Body of pancreas (tissue), 4 donors: ENCODE measurements around the gene PPP4R1. TPM values are rescaled to one million over a fixed set of nuclear protein-coding genes. Genes with fewer than 3 reads are reported as not detected.

Experiments
- ATAC-seq: fragments of 150-250 bp; one replicate; pipeline ENCODE4 v1.9.1; 2016
- DNase-seq, 4 donors: peaks; one replicate each; pipeline ENCODE4 v3.0.0-alpha.2; 2019
- H3K27ac ChIP-seq, 4 donors: fragments of 200-600 bp; sonication (generic); 1 replicate in 3 of 4; 2 replicates in 1 of 4; pipeline versions ENCODE4 v1.5.1 to v1.6.1; 2016 to 2019; ENCODE audit warnings: mild to moderate bottlenecking in 1 of 4, mixed read lengths in 1 of 4, moderate library complexity in 1 of 4
- H3K27me3 ChIP-seq, 2 donors: fragments of 200-600 bp; sonication (generic); one replicate each; pipeline ENCODE4 v1.6.0; 2016; ENCODE audit warnings: mild to moderate bottlenecking in 1 of 2
- H3K36me3 ChIP-seq, 2 donors: fragments of 200-600 bp; sonication (generic); replicated peaks in 1 of 2; 2 replicates each; pipeline ENCODE4 v1.5.1; 2016; ENCODE audit warnings: low read depth in 2 of 2; ENCODE audit not compliant: insufficient read depth in 1 of 2
- H3K4me1 ChIP-seq: fragments of 200-600 bp; sonication (generic); one replicate; pipeline ENCODE4 v1.6.0; 2016
- H3K4me3 ChIP-seq, 2 donors: fragments of 200-600 bp; sonication (generic); 1 replicate in 1 of 2; 2 replicates in 1 of 2; pipeline ENCODE4 v1.5.1; 2016 to 2019
- H3K9me3 ChIP-seq, 3 donors: fragments of 200-600 bp; sonication (generic); 1 replicate in 2 of 3; 2 replicates in 1 of 3; pipeline ENCODE4 v1.5.1; 2016
- POLR2A ChIP-seq, 3 donors: fragments of 450-650 bp; IDR thresholded peaks; one replicate each; pipeline ENCODE4 v1.6.1; 2016; ENCODE audit warnings: antibody characterized with exemption in 3 of 3, mild to moderate bottlenecking in 2 of 3
- WGBS, 2 donors: methylation state at CpG; one replicate each; pipeline ENCODE4 v1.1.5; 2017; 5-methylcytosine and 5-hydroxymethylcytosine counted together
- intact Hi-C: fragments of 100-400 bp; cut with DNase I; formaldehyde crosslinking; loops from one replicate; pipeline ENCODE4 v1.15.1; 2023
- total RNA-seq, 2 donors: library from RNA; depleted of rRNA; stranded (reverse); fragments of >200 nt; gene quantifications; one replicate each; pipeline ENCODE4 v1.1.0, GENCODE V29; 2016
- TF ChIP-seq, protein P1 (sequence below), 7 experiments: fragments of 450-650 bp in 4 of 7; fragments of 200-600 bp in 3 of 7; sonication (generic) in 3 of 7; IDR thresholded peaks; one replicate each; pipeline ENCODE4 v1.5.1; 2016 to 2019; ENCODE audit warnings: antibody characterized with exemption in 7 of 7

Gene PPP4R1
- total RNA-seq, 2 donors from 2014 or later, result 46.4 to 73.5 TPM

DNA sequence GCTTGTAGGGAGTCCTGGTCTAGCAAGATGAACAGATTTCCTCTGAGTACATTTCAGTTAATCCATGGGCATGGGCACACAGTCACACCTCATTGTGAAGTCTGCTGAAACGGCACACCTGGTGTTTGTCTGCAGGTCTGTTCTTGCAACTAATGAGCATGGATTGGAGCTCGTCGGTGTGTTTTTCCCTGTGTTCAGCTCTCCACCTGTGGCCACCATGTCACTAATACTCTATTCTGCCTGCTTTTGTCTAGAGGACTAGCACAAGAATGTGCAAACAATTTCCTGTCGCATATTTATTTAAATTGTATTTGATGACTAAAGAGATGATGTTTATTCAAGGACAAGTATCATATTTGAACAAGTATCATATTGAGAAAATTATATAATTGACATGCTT is 24.5 kb upstream of the PPP4R1 start:
- Histone ChIP-seq H3K4me1 (no peaks in the 10 kb centered on the region), H3K27ac (no peak overlapping the region), H3K4me3 (no peak overlapping the region), H3K9me3 (no peaks in the 10 kb centered on the region), H3K36me3 (no peaks in the 10 kb centered on the region), H3K27me3 (no peaks in the 10 kb centered on the region)
- 39 to 52% methylated on average over 4 of the region's 4 CpGs for WGBS, 2 donors
- TF ChIP-seq, protein P1, sequence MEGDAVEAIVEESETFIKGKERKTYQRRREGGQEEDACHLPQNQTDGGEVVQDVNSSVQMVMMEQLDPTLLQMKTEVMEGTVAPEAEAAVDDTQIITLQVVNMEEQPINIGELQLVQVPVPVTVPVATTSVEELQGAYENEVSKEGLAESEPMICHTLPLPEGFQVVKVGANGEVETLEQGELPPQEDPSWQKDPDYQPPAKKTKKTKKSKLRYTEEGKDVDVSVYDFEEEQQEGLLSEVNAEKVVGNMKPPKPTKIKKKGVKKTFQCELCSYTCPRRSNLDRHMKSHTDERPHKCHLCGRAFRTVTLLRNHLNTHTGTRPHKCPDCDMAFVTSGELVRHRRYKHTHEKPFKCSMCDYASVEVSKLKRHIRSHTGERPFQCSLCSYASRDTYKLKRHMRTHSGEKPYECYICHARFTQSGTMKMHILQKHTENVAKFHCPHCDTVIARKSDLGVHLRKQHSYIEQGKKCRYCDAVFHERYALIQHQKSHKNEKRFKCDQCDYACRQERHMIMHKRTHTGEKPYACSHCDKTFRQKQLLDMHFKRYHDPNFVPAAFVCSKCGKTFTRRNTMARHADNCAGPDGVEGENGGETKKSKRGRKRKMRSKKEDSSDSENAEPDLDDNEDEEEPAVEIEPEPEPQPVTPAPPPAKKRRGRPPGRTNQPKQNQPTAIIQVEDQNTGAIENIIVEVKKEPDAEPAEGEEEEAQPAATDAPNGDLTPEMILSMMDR (IDR thresholded peaks at IDR 0.05), result no peak
- no peak for TF ChIP-seq POLR2A (IDR thresholded peaks at IDR 0.05)
- intact Hi-C loops, result no loop called here
- DNase-seq (no peak), ATAC-seq (no peak)

DNA sequence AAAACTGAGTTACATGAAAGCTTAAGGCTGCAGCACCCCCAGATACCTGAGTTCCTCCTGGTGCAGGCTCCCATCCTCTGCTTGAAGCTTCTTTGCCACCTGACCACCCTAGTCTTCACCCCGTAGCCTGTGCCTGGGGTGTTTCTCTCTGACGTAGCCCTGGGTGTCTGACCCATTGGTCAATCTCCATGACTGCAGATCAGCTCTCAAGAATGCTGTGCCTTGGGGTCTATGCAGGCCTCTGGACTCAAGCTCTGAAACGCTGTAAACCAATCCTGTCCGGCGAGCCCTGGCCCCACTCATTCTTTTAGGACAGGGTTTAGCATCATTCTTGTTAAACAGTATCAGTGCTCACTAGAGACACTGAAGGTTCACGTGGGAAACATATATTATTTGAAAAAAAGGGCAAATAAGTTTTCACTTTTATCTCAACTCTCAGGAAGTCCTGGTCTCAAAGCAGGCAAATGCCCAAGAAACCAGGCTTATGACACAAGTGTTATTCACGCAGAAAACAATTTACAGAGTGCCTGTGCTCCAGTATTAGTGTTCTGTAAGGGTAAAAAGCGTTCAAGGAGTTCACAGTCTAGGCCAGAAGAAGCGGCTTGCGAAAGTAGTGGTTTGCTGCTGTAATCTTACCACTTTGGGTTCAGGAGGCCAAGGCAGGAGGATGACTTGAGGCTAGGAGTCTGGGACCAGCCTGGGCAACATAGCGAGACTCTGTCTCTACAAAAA is 22.8 kb upstream of the PPP4R1 start:
- H3K4me3 ChIP-seq, result no peak overlapping the region
- no peaks in the 10 kb centered on the region for H3K9me3 ChIP-seq
- DNase-seq (no peak), ATAC-seq (no peak)
- peaks cover under 1% of the 10 kb centered on the region for H3K4me1 ChIP-seq
- H3K27me3 ChIP-seq, result no peaks in the 10 kb centered on the region
- no peak overlapping the region for H3K27ac ChIP-seq
- intact Hi-C loops, result no loop called here
- no peaks in the 10 kb centered on the region for H3K36me3 ChIP-seq
- no peak for TF ChIP-seq POLR2A (IDR thresholded peaks at IDR 0.05)
- TF ChIP-seq, protein P1 (IDR thresholded peaks at IDR 0.05), result no peak
- WGBS, 2 donors, result 83 to 85% methylated on average over 9 to 11 of the region's 11 CpGs

DNA sequence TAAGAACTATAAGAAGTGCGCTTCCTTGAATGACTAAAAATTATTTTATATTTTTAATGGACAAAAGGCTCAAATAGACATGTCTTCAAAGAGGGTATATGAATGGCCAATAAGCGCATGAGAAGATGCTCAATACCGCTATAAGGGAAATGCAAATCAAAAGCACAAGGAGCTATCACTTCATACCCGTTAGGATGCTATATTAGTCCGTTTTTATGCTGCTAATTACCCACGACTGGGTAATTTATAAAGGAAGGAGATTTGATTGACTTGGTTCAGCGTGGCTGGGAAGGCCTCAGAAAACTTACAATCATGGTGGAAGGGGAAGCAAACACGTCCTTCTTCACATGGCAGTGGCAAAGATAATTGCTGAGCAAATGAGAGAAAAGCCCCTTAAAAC is 20.5 kb upstream of the PPP4R1 start:
- Histone ChIP-seq H3K27ac (no peak overlapping the region), H3K9me3 (no peaks in the 10 kb centered on the region), H3K4me3 (no peak overlapping the region), H3K36me3 (no peaks in the 10 kb centered on the region), H3K4me1 (peaks cover 10% of the 10 kb centered on the region), H3K27me3 (no peaks in the 10 kb centered on the region)
- ATAC-seq, result no peak
- DNase-seq, result no peak
- TF ChIP-seq POLR2A (IDR thresholded peaks at IDR 0.05), result no peak
- TF ChIP-seq, protein P1 (IDR thresholded peaks at IDR 0.05), result no peak
- 90 to 91% methylated on average over 8 of the region's 8 CpGs for WGBS, 2 donors
- intact Hi-C loops, result no loop called here

DNA sequence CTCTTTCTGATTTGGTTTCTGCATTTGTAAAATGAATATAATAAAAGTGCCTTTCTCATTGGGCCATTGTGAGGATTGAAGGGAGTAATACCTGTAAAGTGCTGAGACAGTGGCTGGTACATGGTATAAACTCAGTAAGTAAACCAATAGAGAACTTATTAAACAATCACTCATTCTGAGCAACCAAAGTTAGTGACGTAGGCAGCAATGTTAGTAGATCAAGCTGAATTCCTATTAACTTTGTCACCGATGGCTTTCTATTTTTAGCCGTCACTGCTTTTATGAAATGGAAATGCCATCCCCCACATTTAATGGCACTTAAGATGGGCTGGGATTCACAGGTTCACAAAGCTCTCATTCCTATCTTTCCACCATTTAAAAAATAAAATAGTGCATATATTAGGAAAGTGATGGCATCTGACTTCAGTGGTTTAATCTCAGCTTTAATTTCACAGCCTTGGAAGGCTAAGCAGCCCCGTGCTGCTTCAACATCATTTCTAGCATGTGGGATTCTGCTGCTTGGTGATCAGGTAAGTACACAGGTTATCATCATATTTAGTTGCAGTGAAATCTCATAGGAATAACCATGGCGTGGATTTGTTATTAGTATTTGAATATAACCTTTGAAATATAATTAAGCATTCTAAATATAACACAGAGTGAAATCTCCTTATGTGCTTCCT is 17.6 kb upstream of the PPP4R1 start:
- TF ChIP-seq, protein P1 (IDR thresholded peaks at IDR 0.05), result no peak
- no peak for TF ChIP-seq POLR2A (IDR thresholded peaks at IDR 0.05)
- peak; percentile 93 for ATAC-seq
- no peaks in the 10 kb centered on the region for H3K27me3 ChIP-seq
- H3K36me3 ChIP-seq, result no peaks in the 10 kb centered on the region
- peak overlapping the region in 1 of 4 donors; percentile 16 for H3K27ac ChIP-seq
- WGBS, 2 donors, result 32 to 53% methylated on average over 5 of the region's 5 CpGs
- no peak overlapping the region for H3K4me3 ChIP-seq
- peak in 1 of 4 donors; percentile 23 for DNase-seq
- no peaks in the 10 kb centered on the region for H3K9me3 ChIP-seq
- intact Hi-C loops, result no loop called here
- H3K4me1 ChIP-seq, result peaks cover 16% of the 10 kb centered on the region
